Mesenteric fat pad (tissue), 1 donor: Measurements from ENCODE around the gene JAM3. TPM values are rescaled to one million over a fixed set of nuclear protein-coding genes. Genes with fewer than 3 reads are reported as not detected.
"Not testable (repeated sequence)": the region's sequence is repeated elsewhere in the genome, so short reads cannot be mapped to it uniquely, and the experiment has no call there.

Experiments
- DNase-seq: peaks from one replicate; pipeline ENCODE4 v3.0.0-alpha.2; 2020; ENCODE audit warnings: low spot score
- total RNA-seq: library from RNA; stranded (reverse); fragmentation: NEBNext Ultra II Directional; extraction: Animal tissue kit (Norgen Biotek cat#: 25700); gene quantifications from one replicate; pipeline ENCODE4 v1.2.1, GENCODE V29; 2021
- donor health status: DM: yes; HTN: yes; CAD: no.

JAM3 gene
- total RNA-seq, 1 donor from 2014 or later: 18.9 TPM

DNA sequence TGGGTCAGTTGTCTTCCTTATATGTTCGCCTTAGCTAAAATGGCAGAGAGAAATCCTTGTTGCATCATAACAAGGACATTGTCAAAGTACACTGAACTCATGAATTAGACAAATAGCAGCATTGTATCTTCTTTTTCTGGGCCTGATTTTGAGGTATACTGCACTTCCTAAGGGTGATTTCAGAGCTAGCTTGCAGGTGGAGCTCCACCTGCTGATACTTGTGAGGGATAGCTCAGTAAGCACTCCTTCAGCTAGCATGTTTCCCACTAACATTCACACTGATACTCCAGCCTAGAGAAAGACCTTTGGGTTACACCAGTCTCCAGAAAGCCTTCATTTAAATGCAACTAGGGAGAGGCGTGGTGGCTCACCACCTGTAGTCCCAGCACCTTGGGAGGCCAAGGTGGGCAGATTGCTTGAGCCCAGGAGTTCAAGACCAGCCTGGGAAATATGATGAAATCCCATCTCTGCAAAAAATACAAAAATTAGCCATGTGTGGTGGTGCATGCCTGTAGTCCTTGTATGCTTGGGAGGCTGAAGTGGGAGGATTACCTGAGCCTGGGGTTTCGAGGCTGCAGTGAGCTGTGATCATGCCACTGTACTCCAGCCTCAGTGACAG is 29.8 kb downstream of the JAM3 start:
- no peak for DNase-seq

GRCh38 chr11:134100171-134100570 is 31.3 kb downstream of the JAM3 start:
- DNase-seq: no peak

DNA sequence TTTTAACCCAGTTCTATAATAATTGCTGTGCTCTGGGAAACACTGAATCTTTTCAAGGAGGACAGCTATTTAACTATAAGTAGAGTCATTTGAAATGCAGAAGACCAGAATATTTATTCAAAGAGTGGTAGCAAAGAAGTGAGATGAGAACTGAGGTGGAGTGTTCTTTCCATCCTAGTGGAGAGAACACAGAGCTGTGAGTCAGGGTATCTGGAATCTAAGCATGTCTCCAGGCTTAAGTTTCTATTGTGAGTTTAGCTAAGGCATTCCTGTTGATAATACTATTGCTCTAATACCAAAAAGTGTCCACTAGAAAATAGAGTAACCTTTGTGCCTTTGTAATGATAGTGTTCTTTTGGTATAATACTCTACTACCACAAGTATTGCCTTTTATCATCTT is 32.4 kb downstream of the JAM3 start:
- DNase-seq: no peak

GRCh38 chr11:134110252-134110815 is 41.5 kb downstream of the JAM3 start:
- DNase-seq: no peak

- not testable (repeated sequence) for DNase-seq
Observed at GRCh38 chr11:134113787-134114186, 44.9 kb downstream of the JAM3 start.

DNA sequence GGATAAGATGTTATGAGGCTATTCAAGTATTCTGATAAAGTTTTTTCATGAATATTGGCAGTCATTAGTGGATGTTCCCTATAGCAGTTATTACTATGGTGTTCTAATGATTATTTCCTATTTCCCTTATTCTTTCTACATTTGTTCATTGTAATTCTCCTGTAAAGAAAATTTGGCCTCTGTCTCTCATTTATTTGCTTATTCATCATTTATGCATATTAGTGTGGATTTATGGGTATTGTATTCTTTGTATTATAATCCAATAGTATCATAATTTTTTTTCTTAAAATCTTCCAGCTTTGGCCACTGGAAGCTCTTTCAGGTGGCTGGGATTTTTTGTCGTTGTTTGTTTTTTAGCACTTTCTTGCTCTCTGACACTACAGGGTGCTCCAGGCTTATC is 47.3 kb downstream of the JAM3 start:
- DNase-seq: no peak

- DNase-seq: no peak
Observed at GRCh38 chr11:134118006-134118405, 49.1 kb downstream of the JAM3 start.

- no peak for DNase-seq
Observed at GRCh38 chr11:134119094-134119493, 50.2 kb downstream of the JAM3 start.

GRCh38 chr11:134120143-134120850 is 51.4 kb downstream of the JAM3 start:
- DNase-seq: no peak

DNA sequence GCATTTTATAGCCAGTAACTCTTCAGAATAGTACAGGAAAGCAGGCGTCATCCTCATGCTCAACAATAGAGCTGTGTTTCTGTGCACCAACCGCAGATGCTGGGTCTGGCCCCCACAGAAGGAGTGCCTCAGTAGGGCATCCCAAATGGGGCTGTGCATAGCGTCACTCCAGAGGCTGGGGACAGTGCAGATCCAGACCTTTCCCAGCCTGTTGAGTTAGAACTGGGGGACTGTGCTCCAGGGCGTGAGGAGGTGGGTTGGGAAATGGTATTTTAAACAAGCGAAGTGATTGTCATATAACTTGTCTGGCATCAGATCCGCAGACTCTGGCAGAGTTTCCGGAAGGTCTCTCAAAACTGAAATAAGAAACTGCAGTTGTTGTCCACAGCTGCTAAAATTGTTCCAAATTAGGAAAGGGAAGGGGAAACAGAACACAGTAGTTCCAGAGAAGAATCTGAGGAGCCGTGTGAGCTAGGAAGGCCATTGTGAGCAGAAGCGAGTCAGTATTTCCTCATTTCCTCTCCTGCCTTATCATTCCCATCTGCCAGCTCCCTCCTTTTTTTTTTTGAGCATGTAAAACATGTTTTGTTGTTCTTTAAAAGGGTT is 52.2 kb downstream of the JAM3 start:
- no peak for DNase-seq

- no peak for DNase-seq
Observed at GRCh38 chr11:134124660-134125451, 56.0 kb downstream of the JAM3 start.

- DNase-seq: no peak
Observed at GRCh38 chr11:134125507-134125906, 56.6 kb downstream of the JAM3 start.

DNA sequence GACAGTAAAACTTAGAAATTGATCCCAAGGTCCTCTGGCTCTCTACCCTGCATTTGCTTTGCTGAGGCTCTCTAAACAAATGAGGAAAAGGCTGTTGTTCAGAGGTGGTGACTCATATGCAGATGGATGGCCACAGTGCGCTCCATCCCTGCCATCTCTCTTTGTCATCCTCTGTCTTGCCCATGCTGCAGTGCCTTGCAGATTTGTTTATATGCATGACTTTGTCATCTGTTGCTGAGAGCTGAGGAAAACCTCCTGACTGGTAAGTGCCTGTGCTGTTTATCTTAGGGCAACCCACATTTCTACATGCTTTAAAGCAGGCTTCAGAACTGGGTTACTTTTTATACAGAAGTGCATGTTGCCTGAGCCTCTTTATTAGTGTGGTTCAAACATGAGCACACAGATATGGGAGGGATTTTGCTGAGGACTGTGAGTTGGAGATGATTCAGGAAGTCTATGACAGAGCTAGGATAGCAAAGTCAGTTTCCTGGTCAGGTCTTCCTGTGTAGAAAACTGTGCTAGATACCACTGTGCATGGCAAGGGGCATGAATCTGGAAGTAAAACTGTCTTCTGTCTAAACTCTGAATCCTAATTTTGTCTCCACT is 57.4 kb downstream of the JAM3 start:
- no peak for DNase-seq

GRCh38 chr11:134131628-134132244 is 62.9 kb downstream of the JAM3 start:
- no peak for DNase-seq

DNA sequence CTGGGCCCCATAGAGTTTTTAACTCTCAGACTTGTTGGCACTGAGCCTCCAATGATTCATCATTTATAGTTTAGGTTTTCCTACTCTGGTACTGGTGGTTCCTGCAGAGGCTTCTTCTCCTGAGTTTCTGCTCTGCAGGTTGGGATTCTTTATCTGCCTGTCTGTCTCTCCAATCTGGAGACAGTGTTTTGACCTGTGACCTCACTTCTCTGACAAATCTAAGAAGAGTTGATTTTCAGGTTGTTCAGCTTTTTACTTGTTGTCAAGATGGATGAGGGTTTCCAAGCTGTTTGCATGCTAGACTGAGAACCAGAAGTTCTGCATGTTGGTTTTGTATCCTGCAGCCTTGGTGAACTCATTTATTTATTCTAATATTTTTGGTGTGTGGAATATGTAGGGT is 63.9 kb downstream of the JAM3 start:
- DNase-seq: no peak

GRCh38 chr11:134134167-134134566 is 65.3 kb downstream of the JAM3 start:
- no peak for DNase-seq

- no peak for DNase-seq
Observed at GRCh38 chr11:134138376-134138775, 69.5 kb downstream of the JAM3 start.

- DNase-seq: no peak
Observed at GRCh38 chr11:134139303-134139872, 70.5 kb downstream of the JAM3 start.

- DNase-seq: no peak
Observed at GRCh38 chr11:134139873-134140331, 71.0 kb downstream of the JAM3 start.

GRCh38 chr11:134140961-134141490 is 72.2 kb downstream of the JAM3 start:
- DNase-seq: no peak
